Measurements from ENCODE around the gene PIK3R6. TPM values are rescaled to one million over a fixed set of nuclear protein-coding genes. Genes with fewer than 3 reads are reported as not detected.

PIK3R6 gene
- not detected in 2 replicates for total RNA-seq

DNA sequence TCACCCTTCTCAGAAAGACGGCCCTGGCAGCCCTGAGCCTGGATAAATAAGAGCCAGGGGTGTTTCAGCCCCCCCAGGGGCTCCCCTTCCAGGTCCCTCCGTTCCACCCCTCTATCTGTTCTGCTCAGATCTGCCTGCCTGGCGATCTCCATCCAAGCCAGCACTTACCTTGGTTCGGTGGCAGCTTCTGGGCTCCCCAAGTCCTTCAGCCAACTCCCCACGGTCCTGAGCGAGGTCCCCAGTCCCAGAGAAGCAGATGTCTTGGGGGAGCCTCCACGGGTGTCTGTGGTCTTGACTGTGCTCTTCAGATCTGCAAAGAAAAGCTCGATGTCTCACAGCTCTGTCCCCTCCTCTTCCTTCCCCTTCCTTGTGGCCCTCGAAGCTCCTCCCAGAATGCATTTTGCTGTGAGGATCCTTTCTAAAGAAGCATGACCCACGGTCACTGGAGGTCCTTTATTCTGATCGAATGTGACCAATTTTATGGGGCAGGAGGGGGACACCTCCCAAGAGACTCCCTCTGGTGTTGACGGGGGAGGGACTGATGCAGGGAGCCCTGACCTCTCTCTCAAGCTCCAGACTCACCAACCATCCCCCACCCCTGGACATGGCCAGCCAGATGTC, at the start of gene PIK3R6:
PIK3R6 (minus strand) TSS at position 314 of the 621 bp plus-strand sequence. CDS start 17,880 bp downstream, outside the sequence.
- Histone ChIP-seq H3K4me3 (ENCODE audit: low read depth, low read length) (no peak within 1 kb of the TSS), H3K27me3 (ENCODE audit: control insufficient read depth, insufficient read depth, low read length) (no peaks in the 10 kb centered on the region), H3K36me3 (ENCODE audit: control insufficient read depth, insufficient read depth, low read length) (no peaks in the 10 kb centered on the region)
- TF ChIP-seq, protein P1, sequence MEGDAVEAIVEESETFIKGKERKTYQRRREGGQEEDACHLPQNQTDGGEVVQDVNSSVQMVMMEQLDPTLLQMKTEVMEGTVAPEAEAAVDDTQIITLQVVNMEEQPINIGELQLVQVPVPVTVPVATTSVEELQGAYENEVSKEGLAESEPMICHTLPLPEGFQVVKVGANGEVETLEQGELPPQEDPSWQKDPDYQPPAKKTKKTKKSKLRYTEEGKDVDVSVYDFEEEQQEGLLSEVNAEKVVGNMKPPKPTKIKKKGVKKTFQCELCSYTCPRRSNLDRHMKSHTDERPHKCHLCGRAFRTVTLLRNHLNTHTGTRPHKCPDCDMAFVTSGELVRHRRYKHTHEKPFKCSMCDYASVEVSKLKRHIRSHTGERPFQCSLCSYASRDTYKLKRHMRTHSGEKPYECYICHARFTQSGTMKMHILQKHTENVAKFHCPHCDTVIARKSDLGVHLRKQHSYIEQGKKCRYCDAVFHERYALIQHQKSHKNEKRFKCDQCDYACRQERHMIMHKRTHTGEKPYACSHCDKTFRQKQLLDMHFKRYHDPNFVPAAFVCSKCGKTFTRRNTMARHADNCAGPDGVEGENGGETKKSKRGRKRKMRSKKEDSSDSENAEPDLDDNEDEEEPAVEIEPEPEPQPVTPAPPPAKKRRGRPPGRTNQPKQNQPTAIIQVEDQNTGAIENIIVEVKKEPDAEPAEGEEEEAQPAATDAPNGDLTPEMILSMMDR (IDR thresholded peaks at IDR 0.05; ENCODE audit: insufficient read depth, low read length, poor library complexity, severe bottlenecking): no peak
- no peak for DNase-seq (ENCODE audit: low read depth)

- TF ChIP-seq, protein P1 (IDR thresholded peaks at IDR 0.05; ENCODE audit: insufficient read depth, low read length, poor library complexity, severe bottlenecking): no peak
- peaks cover 1% of the 10 kb centered on the region for H3K27me3 ChIP-seq (ENCODE audit: control insufficient read depth, insufficient read depth, low read length)
- H3K4me3 ChIP-seq (ENCODE audit: low read depth, low read length): no peak overlapping the region
- DNase-seq (ENCODE audit: low read depth): no peak
- no peaks in the 10 kb centered on the region for H3K36me3 ChIP-seq (ENCODE audit: control insufficient read depth, insufficient read depth, low read length)
Observed at GRCh38 chr17:8916466-8916865, 49.0 kb upstream of the PIK3R6 start.

DNA sequence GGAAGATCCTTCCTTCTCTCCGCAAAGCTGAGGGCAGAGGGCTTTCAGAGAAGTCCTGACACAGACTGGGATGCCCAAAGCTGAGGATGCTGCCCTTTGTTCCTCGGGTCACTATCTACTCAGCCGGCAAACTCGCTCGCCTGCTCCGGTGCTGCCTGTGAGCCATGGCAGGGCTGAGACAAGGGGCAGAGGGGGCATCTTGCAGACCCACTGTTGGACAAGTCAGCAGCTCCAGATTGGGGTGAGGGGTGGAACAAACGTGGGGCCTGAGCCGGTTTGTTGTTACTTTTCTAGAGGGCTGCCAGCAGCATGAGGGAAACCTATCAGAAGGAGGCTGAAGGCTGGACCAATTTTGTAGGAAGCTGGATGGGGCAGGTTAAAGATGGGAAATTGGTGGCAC, 47.1 kb upstream of the PIK3R6 start:
- Histone ChIP-seq H3K27me3 (ENCODE audit: control insufficient read depth, insufficient read depth, low read length) (peaks cover 11% of the 10 kb centered on the region), H3K4me3 (ENCODE audit: low read depth, low read length) (no peak overlapping the region), H3K36me3 (ENCODE audit: control insufficient read depth, insufficient read depth, low read length) (no peaks in the 10 kb centered on the region)
- no peak for DNase-seq (ENCODE audit: low read depth)
- TF ChIP-seq, protein P1 (IDR thresholded peaks at IDR 0.05; ENCODE audit: insufficient read depth, low read length, poor library complexity, severe bottlenecking): no peak

GRCh38 chr17:8913879-8914278, 46.4 kb upstream of the PIK3R6 start:
- TF ChIP-seq, protein P1 (IDR thresholded peaks at IDR 0.05; ENCODE audit: insufficient read depth, low read length, poor library complexity, severe bottlenecking): no peak
- no peak overlapping the region for H3K4me3 ChIP-seq (ENCODE audit: low read depth, low read length)
- DNase-seq (ENCODE audit: low read depth): no peak

GRCh38 chr17:8913091-8913490, 45.6 kb upstream of the PIK3R6 start:
- no peak for DNase-seq (ENCODE audit: low read depth)

More at GRCh38 chr17:8913879-8914278, 46.4 kb upstream of the PIK3R6 start:
- Histone ChIP-seq H3K36me3 (ENCODE audit: control insufficient read depth, insufficient read depth, low read length) (no peaks in the 10 kb centered on the region), H3K27me3 (ENCODE audit: control insufficient read depth, insufficient read depth, low read length) (peaks cover 11% of the 10 kb centered on the region)

More at GRCh38 chr17:8913091-8913490, 45.6 kb upstream of the PIK3R6 start:
- Histone ChIP-seq H3K27me3 (ENCODE audit: control insufficient read depth, insufficient read depth, low read length) (peaks cover 13% of the 10 kb centered on the region), H3K4me3 (ENCODE audit: low read depth, low read length) (no peak overlapping the region), H3K36me3 (ENCODE audit: control insufficient read depth, insufficient read depth, low read length) (no peaks in the 10 kb centered on the region)
- TF ChIP-seq, protein P1 (IDR thresholded peaks at IDR 0.05; ENCODE audit: insufficient read depth, low read length, poor library complexity, severe bottlenecking): no peak
